Neural crest cell (in vitro differentiated cells): Measurements from ENCODE around the gene GLT8D2. TPM values are rescaled to one million over a fixed set of nuclear protein-coding genes. Genes with fewer than 3 reads are reported as not detected.

Experiments used
- DNase-seq: peaks from one replicate; pipeline ENCODE4 v3.0.0; 2021; ENCODE audit warnings: low read depth, mixed read lengths, low spot score
- H3K27ac Mint-ChIP-seq: one replicate; pipeline ENCODE4 v1.8.0; 2021; ENCODE audit warnings: mild to moderate bottlenecking, mixed read lengths; ENCODE audit not compliant: unreplicated experiment
- H3K27me3 Mint-ChIP-seq: 2 replicates; pipeline ENCODE4 v1.8.0; 2021; ENCODE audit warnings: low read depth, mild to moderate bottlenecking, mixed read lengths
- H3K36me3 Mint-ChIP-seq: 2 replicates; pipeline ENCODE4 v1.8.0; 2021; ENCODE audit warnings: low read depth, mild to moderate bottlenecking, mixed read lengths
- H3K4me1 Mint-ChIP-seq: 2 replicates; pipeline ENCODE4 v1.8.0; 2021; ENCODE audit warnings: mixed read lengths
- H3K4me3 Mint-ChIP-seq: one replicate; pipeline ENCODE4 v1.8.0; 2021; ENCODE audit warnings: mild to moderate bottlenecking, mixed read lengths
- H3K9me3 Mint-ChIP-seq: 2 replicates; pipeline ENCODE4 v1.8.0; 2021; ENCODE audit warnings: mixed read lengths
- total RNA-seq: library from RNA; stranded (reverse); gene quantifications from 2 replicates; pipeline ENCODE4 v1.2.1, GENCODE V29; 2021
- TF ChIP-seq, protein P1 (sequence below): fragments of 200-600 bp; sonication (generic); conservative IDR thresholded peaks from 2 replicates; pipeline ENCODE4 v1.5.0; 2021; ENCODE audit warnings: antibody characterized with exemption, mild to moderate bottlenecking

Gene GLT8D2
- total RNA-seq, 1 donor from 2014 or later, result 1.5 TPM

GRCh38 chr12:103966736-103967135, 83.3 kb downstream of the GLT8D2 start:
- TF ChIP-seq, protein P1, sequence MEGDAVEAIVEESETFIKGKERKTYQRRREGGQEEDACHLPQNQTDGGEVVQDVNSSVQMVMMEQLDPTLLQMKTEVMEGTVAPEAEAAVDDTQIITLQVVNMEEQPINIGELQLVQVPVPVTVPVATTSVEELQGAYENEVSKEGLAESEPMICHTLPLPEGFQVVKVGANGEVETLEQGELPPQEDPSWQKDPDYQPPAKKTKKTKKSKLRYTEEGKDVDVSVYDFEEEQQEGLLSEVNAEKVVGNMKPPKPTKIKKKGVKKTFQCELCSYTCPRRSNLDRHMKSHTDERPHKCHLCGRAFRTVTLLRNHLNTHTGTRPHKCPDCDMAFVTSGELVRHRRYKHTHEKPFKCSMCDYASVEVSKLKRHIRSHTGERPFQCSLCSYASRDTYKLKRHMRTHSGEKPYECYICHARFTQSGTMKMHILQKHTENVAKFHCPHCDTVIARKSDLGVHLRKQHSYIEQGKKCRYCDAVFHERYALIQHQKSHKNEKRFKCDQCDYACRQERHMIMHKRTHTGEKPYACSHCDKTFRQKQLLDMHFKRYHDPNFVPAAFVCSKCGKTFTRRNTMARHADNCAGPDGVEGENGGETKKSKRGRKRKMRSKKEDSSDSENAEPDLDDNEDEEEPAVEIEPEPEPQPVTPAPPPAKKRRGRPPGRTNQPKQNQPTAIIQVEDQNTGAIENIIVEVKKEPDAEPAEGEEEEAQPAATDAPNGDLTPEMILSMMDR, result no peak
- H3K27me3 Mint-ChIP-seq, result no peaks in the 10 kb centered on the region
- H3K36me3 Mint-ChIP-seq, result no peaks in the 10 kb centered on the region
- H3K4me1 Mint-ChIP-seq, result peaks cover 53% of the 10 kb centered on the region
- peak overlapping the region; percentile 72 for H3K27ac Mint-ChIP-seq
- peak overlapping the region; percentile 99 for H3K4me3 Mint-ChIP-seq
- H3K9me3 Mint-ChIP-seq, result no peaks in the 10 kb centered on the region
- DNase-seq, result no peak

DNA sequence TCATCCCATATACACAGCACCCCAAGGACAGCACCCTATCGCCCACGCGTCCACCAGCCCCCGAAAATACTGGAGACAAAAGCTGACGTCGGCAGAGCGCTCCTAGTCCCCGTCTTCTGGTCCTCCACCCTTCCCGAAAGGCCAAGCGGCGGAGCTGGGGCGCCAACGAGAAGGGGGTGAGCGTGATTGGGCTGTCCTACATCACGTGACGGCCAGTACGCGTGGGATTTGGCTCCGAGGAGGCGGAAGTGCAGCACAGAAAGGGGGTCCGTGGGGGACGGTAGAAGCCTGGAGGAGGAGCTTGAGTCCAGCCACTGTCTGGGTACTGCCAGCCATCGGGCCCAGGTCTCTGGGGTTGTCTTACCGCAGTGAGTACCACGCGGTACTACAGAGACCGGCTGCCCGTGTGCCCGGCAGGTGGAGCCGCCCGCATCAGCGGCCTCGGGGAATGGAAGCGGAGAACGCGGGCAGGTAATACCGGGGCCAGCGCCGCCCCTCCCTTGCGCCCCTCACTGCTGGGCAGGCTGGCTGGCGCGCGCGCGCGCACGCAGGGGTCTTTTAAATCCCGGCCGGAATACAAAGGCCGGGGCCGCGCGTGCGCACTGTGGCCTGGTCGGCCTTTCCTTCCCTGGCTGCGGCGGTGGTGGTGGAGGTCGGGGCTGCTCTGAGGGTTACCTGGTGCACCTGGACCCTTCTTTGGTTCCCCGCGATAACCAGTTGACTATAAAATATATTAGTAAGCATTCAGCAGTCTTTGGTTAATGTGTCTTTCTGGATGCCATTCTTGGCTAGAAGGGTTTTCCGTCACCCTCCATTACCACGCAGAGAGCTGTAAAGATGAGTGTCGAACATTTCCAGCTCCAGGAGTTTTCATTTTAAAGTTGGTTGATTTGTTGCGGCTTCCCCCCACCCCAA, 84.1 kb downstream of the GLT8D2 start, which contains the start of gene TDG:
Gene TDG, plus strand, starts transcription at position 283 of the 915 bp plus-strand sequence. Its CDS starts 166 bp downstream, at position 449.
- H3K27me3 Mint-ChIP-seq, result no peaks in the 10 kb centered on the region
- H3K27ac Mint-ChIP-seq, result peak within 1 kb of the TSS; percentile 99
- TF ChIP-seq, protein P1, result no peak
- H3K9me3 Mint-ChIP-seq, result no peaks in the 10 kb centered on the region
- no peaks in the 10 kb centered on the region for H3K36me3 Mint-ChIP-seq
- H3K4me3 Mint-ChIP-seq, result peak within 1 kb of the TSS; percentile 99
- peaks cover 51% of the 10 kb centered on the region for H3K4me1 Mint-ChIP-seq
- peak; percentile 91 for DNase-seq

DNA sequence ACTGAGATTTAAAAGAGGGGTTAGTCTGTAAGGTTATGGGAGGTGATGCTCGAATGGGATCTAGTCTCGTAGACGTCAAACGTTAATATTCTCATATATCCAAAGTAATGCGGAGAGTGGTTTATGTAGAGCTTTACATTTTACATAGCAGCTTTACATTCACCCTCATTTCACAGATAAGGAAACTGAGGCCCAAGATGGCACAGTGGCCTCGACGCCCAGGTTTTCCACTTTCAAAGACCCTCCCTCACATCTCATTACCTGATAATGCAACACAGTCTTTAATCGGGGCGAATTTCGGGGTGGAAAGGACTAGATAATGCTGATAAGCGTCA, 84.8 kb downstream of the GLT8D2 start:
- Mint-ChIP-seq H3K9me3 (no peaks in the 10 kb centered on the region), H3K4me3 (peak overlapping the region; percentile 99), H3K27ac (peak overlapping the region; percentile 99), H3K36me3 (no peaks in the 10 kb centered on the region), H3K4me1 (peaks cover 51% of the 10 kb centered on the region), H3K27me3 (no peaks in the 10 kb centered on the region)
- TF ChIP-seq, protein P1, result no peak
- DNase-seq, result no peak

- Mint-ChIP-seq H3K4me1 (peaks cover 51% of the 10 kb centered on the region), H3K9me3 (no peaks in the 10 kb centered on the region), H3K36me3 (no peaks in the 10 kb centered on the region), H3K27ac (peak overlapping the region; percentile 99), H3K27me3 (no peaks in the 10 kb centered on the region), H3K4me3 (peak overlapping the region; percentile 99)
- DNase-seq, result no peak
- TF ChIP-seq, protein P1, result no peak
Observed at GRCh38 chr12:103964805-103965204, 85.2 kb downstream of the GLT8D2 start.

- Mint-ChIP-seq H3K9me3 (no peaks in the 10 kb centered on the region), H3K36me3 (no peaks in the 10 kb centered on the region), H3K4me3 (peak overlapping the region; percentile 76), H3K27ac (no peak overlapping the region), H3K27me3 (no peaks in the 10 kb centered on the region), H3K4me1 (peaks cover 44% of the 10 kb centered on the region)
- TF ChIP-seq, protein P1, result no peak
- no peak for DNase-seq
Observed at GRCh38 chr12:103962493-103962892, 87.5 kb downstream of the GLT8D2 start.
